Measurements from ENCODE around the gene HOXB1. TPM values are rescaled to one million over a fixed set of nuclear protein-coding genes. Genes with fewer than 3 reads are reported as not detected.

Gene HOXB1
- total and polyA plus RNA-seq, 12 donors: not detected

- whole genome bisulfite sequencing, 2 donors: 72 to 77% methylated on average over 2 of the region's 2 CpGs
- no peak for TF ChIP-seq CTCF (IDR thresholded peaks at IDR 0.05)
- H3K9me3 ChIP-seq: no peaks in the 10 kb centered on the region
- peaks cover 0 to 87% (median 54%) of the 10 kb centered on the region in 7 donors for H3K27me3 ChIP-seq
- ATAC-seq: no peak
- peaks cover 0 to 10% (median 0%) of the 10 kb centered on the region in 9 donors for H3K4me1 ChIP-seq
- no peak overlapping the region for H3K4me3 ChIP-seq
- DNase-seq: no peak
- H3K27ac ChIP-seq: no peak overlapping the region
- intact Hi-C loops (cut with DNase I): no loop called here
- H3K36me3 ChIP-seq: no peaks in the 10 kb centered on the region
These were observed 51.8 kb downstream of the HOXB1 start for GRCh38 chr17:48479014-48479402.

Other genes starting within 250 kb of the HOXB1 start
- 1 to 10 TPM in 1 of 10 donors, under 1 TPM in 5, not detected in 4; 0.49 to 1.7 (median 0.82) TPM for gene SKAP1, start 100.8 kb downstream of the HOXB1 start, total RNA-seq
- under 1 TPM in 1 of 2 donors, not detected in 1; 0.33 TPM for gene SKAP1, start 100.8 kb downstream of the HOXB1 start, polyA plus RNA-seq
- gene HOXB2, start 14.1 kb upstream of the HOXB1 start, total RNA-seq: 1 to 10 TPM in 8 of 10 donors, under 1 TPM in 2; 0.47 to 7.9 (median 2.0) TPM
- 1 to 10 TPM; 4.5 to 7.8 TPM for gene HOXB2, start 14.1 kb upstream of the HOXB1 start, polyA plus RNA-seq
- gene HOXB4, start 47.3 kb upstream of the HOXB1 start, total RNA-seq: 1 to 10 TPM in 1 of 10 donors, under 1 TPM in 8, not detected in 1; 0.14 to 1.6 (median 0.29) TPM
- gene HOXB4, start 47.3 kb upstream of the HOXB1 start, polyA plus RNA-seq: 1 to 10 TPM in 1 of 2 donors, under 1 TPM in 1; 0.90 to 1.4 TPM
- gene HOXB3, start 59.2 kb upstream of the HOXB1 start, total RNA-seq: 1 to 10 TPM in 5 of 10 donors, under 1 TPM in 5; 0.24 to 3.9 (median 0.97) TPM
- gene HOXB3, start 59.2 kb upstream of the HOXB1 start, polyA plus RNA-seq: 1 to 10 TPM; 1.3 to 5.9 TPM
- under 1 TPM in 1 of 10 donors, not detected in 9; 0.18 TPM for gene HOXB5, start 62.8 kb upstream of the HOXB1 start, total RNA-seq
- gene HOXB5, start 62.8 kb upstream of the HOXB1 start, polyA plus RNA-seq: under 1 TPM; 0.06 to 0.15 TPM
- 1 to 10 TPM in 1 of 10 donors, under 1 TPM in 7, not detected in 2; 0.14 to 1.2 (median 0.33) TPM for gene HOXB6, start 74.0 kb upstream of the HOXB1 start, total RNA-seq
- under 1 TPM; 0.88 to 0.96 TPM for gene HOXB6, start 74.0 kb upstream of the HOXB1 start, polyA plus RNA-seq
- gene HOXB7, start 80.0 kb upstream of the HOXB1 start, total RNA-seq: under 1 TPM in 4 of 10 donors, not detected in 6; 0.25 to 0.62 (median 0.45) TPM
- under 1 TPM; 0.13 to 0.29 TPM for gene HOXB7, start 80.0 kb upstream of the HOXB1 start, polyA plus RNA-seq
- under 1 TPM in 1 of 10 donors, not detected in 9; 0.55 TPM for gene HOXB8, start 84.3 kb upstream of the HOXB1 start, total RNA-seq
- not detected for gene HOXB8, start 84.3 kb upstream of the HOXB1 start, polyA plus RNA-seq
- not detected for gene HOXB9, start 95.3 kb upstream of the HOXB1 start, total RNA-seq
- not detected for gene HOXB9, start 95.3 kb upstream of the HOXB1 start, polyA plus RNA-seq
- gene PRAC1, start 191.5 kb upstream of the HOXB1 start, total RNA-seq: not detected
- gene PRAC1, start 191.5 kb upstream of the HOXB1 start, polyA plus RNA-seq: not detected
- gene PRAC2, start 192.2 kb upstream of the HOXB1 start, total RNA-seq: not detected
- not detected for gene PRAC2, start 192.2 kb upstream of the HOXB1 start, polyA plus RNA-seq
- not detected for gene HOXB13, start 197.7 kb upstream of the HOXB1 start, total RNA-seq
- not detected for gene HOXB13, start 197.7 kb upstream of the HOXB1 start, polyA plus RNA-seq